Immature natural killer cell (primary cell): ENCODE measurements around the gene FHL1. TPM values are rescaled to one million over a fixed set of nuclear protein-coding genes. Genes with fewer than 3 reads are reported as not detected.
"Not testable (repeated sequence)": the region's sequence is repeated elsewhere in the genome, so short reads cannot be mapped to it uniquely, and the experiment has no call there.

ENCODE experiments used
- DNase-seq, 3 donors: peaks; one replicate each; pipeline ENCODE4 v3.0.0; 2022; ENCODE audit warnings: mixed read lengths in 1 of 3
- H3K27ac Mint-ChIP-seq, 6 donors: one replicate each; pipeline ENCODE4 v1.8.0; 2020; ENCODE audit warnings: mixed read lengths in 6 of 6, mild to moderate bottlenecking in 5 of 6, inconsistent platforms in 4 of 6, moderate library complexity in 3 of 6
- H3K27me3 Mint-ChIP-seq, 3 donors: one replicate each; pipeline ENCODE4 v1.8.0; 2020 to 2021; ENCODE audit warnings: low read depth in 3 of 3, mild to moderate bottlenecking in 3 of 3, mixed read lengths in 3 of 3, moderate library complexity in 3 of 3, inconsistent platforms in 1 of 3
- H3K36me3 Mint-ChIP-seq, 3 donors: one replicate each; pipeline ENCODE4 v1.8.0; 2020; ENCODE audit warnings: mixed read lengths in 3 of 3, inconsistent platforms in 2 of 3, mild to moderate bottlenecking in 2 of 3
- H3K4me1 Mint-ChIP-seq, 2 donors: one replicate each; pipeline ENCODE4 v1.8.0; 2020; ENCODE audit warnings: inconsistent platforms in 2 of 2, mild to moderate bottlenecking in 2 of 2, mixed read lengths in 2 of 2, moderate library complexity in 1 of 2
- H3K4me3 Mint-ChIP-seq, 5 donors: one replicate each; pipeline ENCODE4 v1.8.0; 2020; ENCODE audit warnings: mild to moderate bottlenecking in 5 of 5, mixed read lengths in 5 of 5, inconsistent platforms in 3 of 5, moderate library complexity in 3 of 5
- H3K9me3 Mint-ChIP-seq, 6 donors: one replicate each; pipeline ENCODE4 v1.8.0; 2020; ENCODE audit warnings: mild to moderate bottlenecking in 6 of 6, mixed read lengths in 6 of 6, inconsistent platforms in 4 of 6, moderate library complexity in 3 of 6
- polyA plus RNA-seq, 3 donors: library from polyadenylated mRNA; unstranded; fragments of 300-500 nt; fragmentation: Illumina TruSeq; gene quantifications; one replicate each; pipeline ENCODE4 v1.2.3, GENCODE V29; 2021

The FHL1 gene
- 10 to 100 TPM; 11.1 to 24.0 (median 17.6) TPM for polyA plus RNA-seq

GRCh38 chrX:136147315-136147901 lies at the start of gene FHL1:
Gene FHL1 (plus strand): TSS chrX:136147533.
- Mint-ChIP-seq H3K4me1 (peaks cover 16 to 19% of the 10 kb centered on the region in 2 donors), H3K9me3 (peaks cover 0 to 3% (median 0%) of the 10 kb centered on the region in 6 donors), H3K36me3 (no peaks in the 10 kb centered on the region)

GRCh38 chrX:136097871-136098805 lies 49.2 kb upstream of the FHL1 start:
- no peaks in the 10 kb centered on the region for H3K4me1 Mint-ChIP-seq
- no peaks in the 10 kb centered on the region for H3K36me3 Mint-ChIP-seq
- no peak overlapping the region for H3K4me3 Mint-ChIP-seq
- no peaks in the 10 kb centered on the region for H3K9me3 Mint-ChIP-seq
- peaks cover 0 to 12% (median 0%) of the 10 kb centered on the region in 3 donors for H3K27me3 Mint-ChIP-seq
- DNase-seq = no peak
- no peak overlapping the region for H3K27ac Mint-ChIP-seq

More at GRCh38 chrX:136147315-136147901, at the start of gene FHL1:
- peaks cover 5 to 10% (median 8%) of the 10 kb centered on the region in 3 donors for H3K27me3 Mint-ChIP-seq
- peak; percentile 42 to 53 (median 48) for DNase-seq
- peak within 1 kb of the TSS in 2 of 6 donors; percentile 11 to 20 for H3K27ac Mint-ChIP-seq
- peak within 1 kb of the TSS; percentile 80 to 85 (median 83) for H3K4me3 Mint-ChIP-seq

GRCh38 chrX:136104936-136105335 lies 42.4 kb upstream of the FHL1 start:
- H3K4me1 Mint-ChIP-seq = no peaks in the 10 kb centered on the region
- no peak for DNase-seq
- no peaks in the 10 kb centered on the region for H3K9me3 Mint-ChIP-seq
- H3K27ac Mint-ChIP-seq = no peak overlapping the region
- no peak overlapping the region for H3K4me3 Mint-ChIP-seq
- peaks cover 0 to 5% (median 0%) of the 10 kb centered on the region in 3 donors for H3K27me3 Mint-ChIP-seq
- no peaks in the 10 kb centered on the region for H3K36me3 Mint-ChIP-seq

GRCh38 chrX:136106920-136107528 lies 40.3 kb upstream of the FHL1 start:
- H3K27ac Mint-ChIP-seq = no peak overlapping the region
- H3K4me1 Mint-ChIP-seq = no peaks in the 10 kb centered on the region
- H3K4me3 Mint-ChIP-seq = no peak overlapping the region
- no peaks in the 10 kb centered on the region for H3K36me3 Mint-ChIP-seq
- peaks cover 0 to 2% (median 0%) of the 10 kb centered on the region in 6 donors for H3K9me3 Mint-ChIP-seq
- DNase-seq = no peak
- peaks cover 0 to 8% (median 2%) of the 10 kb centered on the region in 3 donors for H3K27me3 Mint-ChIP-seq

- not testable (repeated sequence) for H3K9me3 Mint-ChIP-seq, H3K4me1 Mint-ChIP-seq, H3K4me3 Mint-ChIP-seq
These were observed 38.4 kb upstream of the FHL1 start for GRCh38 chrX:136108905-136109304.

GRCh38 chrX:136112286-136112685 lies 35.0 kb upstream of the FHL1 start:
- H3K27ac Mint-ChIP-seq = no peak overlapping the region
- H3K9me3 Mint-ChIP-seq = peaks cover 0 to 2% (median 0%) of the 10 kb centered on the region in 6 donors
- H3K4me3 Mint-ChIP-seq = no peak overlapping the region

More at GRCh38 chrX:136108905-136109304, 38.4 kb upstream of the FHL1 start:
- not testable (repeated sequence) for H3K36me3 Mint-ChIP-seq, DNase-seq, H3K27ac Mint-ChIP-seq, H3K27me3 Mint-ChIP-seq

GRCh38 chrX:136112778-136113177 lies 34.6 kb upstream of the FHL1 start:
- DNase-seq = no peak
- Mint-ChIP-seq H3K27ac (no peak overlapping the region), H3K4me1 (no peaks in the 10 kb centered on the region), H3K9me3 (peaks cover 0 to 2% (median 0%) of the 10 kb centered on the region in 6 donors), H3K36me3 (no peaks in the 10 kb centered on the region), H3K4me3 (no peak overlapping the region), H3K27me3 (peaks cover 0 to 4% (median 2%) of the 10 kb centered on the region in 3 donors)

More at GRCh38 chrX:136112286-136112685, 35.0 kb upstream of the FHL1 start:
- H3K4me1 Mint-ChIP-seq = no peaks in the 10 kb centered on the region
- no peaks in the 10 kb centered on the region for H3K36me3 Mint-ChIP-seq
- no peak for DNase-seq
- H3K27me3 Mint-ChIP-seq = peaks cover 0 to 4% (median 2%) of the 10 kb centered on the region in 3 donors

GRCh38 chrX:136115126-136115903 lies 32.0 kb upstream of the FHL1 start:
- peaks cover 0 to 2% (median 0%) of the 10 kb centered on the region in 6 donors for H3K9me3 Mint-ChIP-seq
- DNase-seq = no peak
- H3K27ac Mint-ChIP-seq = no peak overlapping the region
- no peaks in the 10 kb centered on the region for H3K4me1 Mint-ChIP-seq
- H3K36me3 Mint-ChIP-seq = no peaks in the 10 kb centered on the region
- no peak overlapping the region for H3K4me3 Mint-ChIP-seq
- peaks cover 0 to 7% (median 2%) of the 10 kb centered on the region in 3 donors for H3K27me3 Mint-ChIP-seq

- no peak for DNase-seq
- no peak overlapping the region for H3K4me3 Mint-ChIP-seq
- H3K27me3 Mint-ChIP-seq = peaks cover 0 to 7% (median 2%) of the 10 kb centered on the region in 3 donors
- peaks cover 0 to 2% (median 0%) of the 10 kb centered on the region in 6 donors for H3K9me3 Mint-ChIP-seq
- H3K27ac Mint-ChIP-seq = no peak overlapping the region
- H3K4me1 Mint-ChIP-seq = no peaks in the 10 kb centered on the region
- no peaks in the 10 kb centered on the region for H3K36me3 Mint-ChIP-seq
These were observed 31.4 kb upstream of the FHL1 start for GRCh38 chrX:136115904-136116297.

GRCh38 chrX:136121788-136122187 lies 25.5 kb upstream of the FHL1 start:
- Mint-ChIP-seq H3K4me1 (no peaks in the 10 kb centered on the region), H3K36me3 (no peaks in the 10 kb centered on the region), H3K4me3 (no peak overlapping the region), H3K9me3 (no peaks in the 10 kb centered on the region), H3K27ac (no peak overlapping the region), H3K27me3 (peaks cover 0 to 7% (median 2%) of the 10 kb centered on the region in 3 donors)
- no peak for DNase-seq

GRCh38 chrX:136122207-136122606 lies 25.1 kb upstream of the FHL1 start:
- no peaks in the 10 kb centered on the region for H3K9me3 Mint-ChIP-seq
- no peak for DNase-seq
- H3K4me1 Mint-ChIP-seq = no peaks in the 10 kb centered on the region
- no peaks in the 10 kb centered on the region for H3K36me3 Mint-ChIP-seq
- H3K27ac Mint-ChIP-seq = no peak overlapping the region
- peaks cover 0 to 7% (median 2%) of the 10 kb centered on the region in 3 donors for H3K27me3 Mint-ChIP-seq
- no peak overlapping the region for H3K4me3 Mint-ChIP-seq

GRCh38 chrX:136125106-136125505 lies 22.2 kb upstream of the FHL1 start:
- no peaks in the 10 kb centered on the region for H3K9me3 Mint-ChIP-seq
- no peaks in the 10 kb centered on the region for H3K36me3 Mint-ChIP-seq
- no peak overlapping the region for H3K4me3 Mint-ChIP-seq
- no peaks in the 10 kb centered on the region for H3K4me1 Mint-ChIP-seq
- peaks cover 2 to 10% (median 2%) of the 10 kb centered on the region in 3 donors for H3K27me3 Mint-ChIP-seq
- no peak overlapping the region for H3K27ac Mint-ChIP-seq
- DNase-seq = no peak

GRCh38 chrX:136126371-136126770 lies 21.0 kb upstream of the FHL1 start:
- H3K9me3 Mint-ChIP-seq = no peaks in the 10 kb centered on the region
- no peaks in the 10 kb centered on the region for H3K4me1 Mint-ChIP-seq
- H3K4me3 Mint-ChIP-seq = no peak overlapping the region
- no peaks in the 10 kb centered on the region for H3K36me3 Mint-ChIP-seq
- no peak for DNase-seq
- no peak overlapping the region for H3K27ac Mint-ChIP-seq
- peaks cover 2 to 10% (median 2%) of the 10 kb centered on the region in 3 donors for H3K27me3 Mint-ChIP-seq
